Type B pancreatic cell (in vitro differentiated cells): Measurements from ENCODE around the gene SIPA1L3. TPM values are rescaled to one million over a fixed set of nuclear protein-coding genes. Genes with fewer than 3 reads are reported as not detected.

Experiments
- DNase-seq: peaks from one replicate; pipeline ENCODE4 v3.0.0; 2021; ENCODE audit warnings: mixed read lengths; ENCODE audit not compliant: unreplicated experiment; ENCODE audit errors: extremely low spot score
- H3K27ac Mint-ChIP-seq: 2 replicates; pipeline ENCODE4 v1.8.0; 2021; ENCODE audit warnings: mild to moderate bottlenecking, mixed read lengths
- H3K27me3 Mint-ChIP-seq: 2 replicates; pipeline ENCODE4 v1.8.0; 2021; ENCODE audit warnings: mixed read lengths
- H3K36me3 Mint-ChIP-seq: 2 replicates; pipeline ENCODE4 v1.8.0; 2021; ENCODE audit warnings: mixed read lengths
- H3K4me1 Mint-ChIP-seq: one replicate; pipeline ENCODE4 v1.8.0; 2021; ENCODE audit warnings: mixed read lengths; ENCODE audit not compliant: unreplicated experiment
- H3K4me3 Mint-ChIP-seq: 2 replicates; pipeline ENCODE4 v1.8.0; 2021; ENCODE audit warnings: mild to moderate bottlenecking, mixed read lengths
- H3K9me3 Mint-ChIP-seq: 2 replicates; pipeline ENCODE4 v1.8.0; 2021; ENCODE audit warnings: mixed read lengths
- total RNA-seq: library from RNA; stranded (reverse); gene quantifications from 2 replicates; pipeline ENCODE4 v1.2.1, GENCODE V29; 2021; ENCODE audit warnings: low replicate concordance
- TF ChIP-seq, protein P1 (sequence below): fragments of 200-600 bp; sonication (generic); conservative IDR thresholded peaks from 2 replicates; pipeline ENCODE4 v1.5.0; 2021; ENCODE audit warnings: antibody characterized with exemption, mild to moderate bottlenecking

Gene SIPA1L3
- total RNA-seq, 1 donor from 2014 or later, result 53.7 TPM

DNA sequence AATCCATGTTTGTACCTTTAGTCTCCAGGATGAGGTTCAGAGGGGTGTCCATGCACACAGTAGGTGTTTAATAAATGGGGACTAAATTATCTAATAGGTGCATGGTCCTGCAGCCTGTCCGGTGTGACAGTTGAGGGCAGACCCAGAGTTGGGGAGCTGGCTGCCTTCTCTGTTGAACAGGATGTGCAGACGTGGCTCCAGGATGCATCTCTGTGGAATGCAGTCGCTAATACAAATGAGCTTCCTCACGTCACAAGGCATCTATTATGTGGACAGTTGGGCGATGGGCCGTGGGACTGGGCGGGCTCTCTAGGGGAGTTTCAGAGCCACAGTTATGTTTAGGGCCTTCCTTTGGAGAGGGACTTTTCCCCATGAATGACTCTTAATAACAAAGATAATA, 71.0 kb downstream of the SIPA1L3 start:
- peaks cover 25% of the 10 kb centered on the region for H3K4me1 Mint-ChIP-seq
- H3K9me3 Mint-ChIP-seq, result no peaks in the 10 kb centered on the region

GRCh38 chr19:37979547-37980082, 72.6 kb downstream of the SIPA1L3 start:
- Mint-ChIP-seq H3K27ac (peak overlapping the region; percentile 87), H3K4me1 (peaks cover 32% of the 10 kb centered on the region), H3K27me3 (no peaks in the 10 kb centered on the region), H3K9me3 (no peaks in the 10 kb centered on the region), H3K36me3 (no peaks in the 10 kb centered on the region), H3K4me3 (peak overlapping the region; percentile 68)
- TF ChIP-seq, protein P1, sequence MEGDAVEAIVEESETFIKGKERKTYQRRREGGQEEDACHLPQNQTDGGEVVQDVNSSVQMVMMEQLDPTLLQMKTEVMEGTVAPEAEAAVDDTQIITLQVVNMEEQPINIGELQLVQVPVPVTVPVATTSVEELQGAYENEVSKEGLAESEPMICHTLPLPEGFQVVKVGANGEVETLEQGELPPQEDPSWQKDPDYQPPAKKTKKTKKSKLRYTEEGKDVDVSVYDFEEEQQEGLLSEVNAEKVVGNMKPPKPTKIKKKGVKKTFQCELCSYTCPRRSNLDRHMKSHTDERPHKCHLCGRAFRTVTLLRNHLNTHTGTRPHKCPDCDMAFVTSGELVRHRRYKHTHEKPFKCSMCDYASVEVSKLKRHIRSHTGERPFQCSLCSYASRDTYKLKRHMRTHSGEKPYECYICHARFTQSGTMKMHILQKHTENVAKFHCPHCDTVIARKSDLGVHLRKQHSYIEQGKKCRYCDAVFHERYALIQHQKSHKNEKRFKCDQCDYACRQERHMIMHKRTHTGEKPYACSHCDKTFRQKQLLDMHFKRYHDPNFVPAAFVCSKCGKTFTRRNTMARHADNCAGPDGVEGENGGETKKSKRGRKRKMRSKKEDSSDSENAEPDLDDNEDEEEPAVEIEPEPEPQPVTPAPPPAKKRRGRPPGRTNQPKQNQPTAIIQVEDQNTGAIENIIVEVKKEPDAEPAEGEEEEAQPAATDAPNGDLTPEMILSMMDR, result no peak
- no peak for DNase-seq

More for the DNA sequence above, 71.0 kb downstream of the SIPA1L3 start:
- TF ChIP-seq, protein P1, result no peak
- Mint-ChIP-seq H3K36me3 (peaks cover 4% of the 10 kb centered on the region), H3K4me3 (peak overlapping the region; percentile 44), H3K27ac (peak overlapping the region; percentile 93), H3K27me3 (no peaks in the 10 kb centered on the region)
- DNase-seq, result no peak

- peaks cover 35% of the 10 kb centered on the region for H3K4me1 Mint-ChIP-seq
- TF ChIP-seq, protein P1, result no peak
- no peaks in the 10 kb centered on the region for H3K9me3 Mint-ChIP-seq
- no peaks in the 10 kb centered on the region for H3K36me3 Mint-ChIP-seq
- DNase-seq, result no peak
- H3K27me3 Mint-ChIP-seq, result no peaks in the 10 kb centered on the region
- peak overlapping the region; percentile 68 for H3K4me3 Mint-ChIP-seq
- H3K27ac Mint-ChIP-seq, result peak overlapping the region; percentile 87
These were observed 73.6 kb downstream of the SIPA1L3 start for GRCh38 chr19:37980419-37981170.

- DNase-seq, result no peak
- no peaks in the 10 kb centered on the region for H3K27me3 Mint-ChIP-seq
- no peaks in the 10 kb centered on the region for H3K36me3 Mint-ChIP-seq
- H3K27ac Mint-ChIP-seq, result peak overlapping the region; percentile 88
- H3K9me3 Mint-ChIP-seq, result no peaks in the 10 kb centered on the region
- H3K4me1 Mint-ChIP-seq, result peaks cover 41% of the 10 kb centered on the region
- peak overlapping the region; percentile 48 for H3K4me3 Mint-ChIP-seq
- TF ChIP-seq, protein P1, result no peak
These were observed 74.9 kb downstream of the SIPA1L3 start for GRCh38 chr19:37981785-37982475.

DNA sequence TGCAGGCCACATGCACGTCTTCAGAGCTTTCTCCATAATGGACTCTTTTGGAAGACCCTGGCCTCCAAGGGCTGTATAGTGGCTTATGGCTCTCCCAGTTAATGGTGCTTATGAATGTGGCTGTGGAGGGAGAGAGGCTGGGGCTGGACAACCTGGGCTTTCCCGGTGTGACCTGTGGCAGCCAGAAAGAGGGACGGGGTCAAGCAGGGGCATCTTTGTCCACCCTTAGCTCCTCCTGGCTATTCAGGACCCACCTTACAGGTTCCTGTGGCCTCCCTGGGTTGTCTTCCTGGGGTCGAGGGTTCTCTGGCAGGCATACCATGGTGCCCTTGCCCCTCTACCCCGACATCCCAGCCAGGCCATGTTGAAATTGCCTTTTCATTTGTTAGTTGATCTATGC, 75.6 kb downstream of the SIPA1L3 start:
- no peak overlapping the region for H3K27ac Mint-ChIP-seq
- H3K4me3 Mint-ChIP-seq, result no peak overlapping the region
- H3K36me3 Mint-ChIP-seq, result no peaks in the 10 kb centered on the region
- TF ChIP-seq, protein P1, result no peak
- H3K9me3 Mint-ChIP-seq, result no peaks in the 10 kb centered on the region
- no peak for DNase-seq
- no peaks in the 10 kb centered on the region for H3K27me3 Mint-ChIP-seq
- H3K4me1 Mint-ChIP-seq, result peaks cover 43% of the 10 kb centered on the region
